Panc1 (cell line): ENCODE results near the gene NUDT3. TPM values are rescaled to one million over a fixed set of nuclear protein-coding genes. Genes with fewer than 3 reads are reported as not detected.

Experiments used
- ATAC-seq: fragments of 200-7000 bp; cut with Tn5 transposase; 2 replicates; pipeline ENCODE4 v1.9.1; 2020; ENCODE audit warnings: mild to moderate bottlenecking, moderate library complexity
- BruUV-seq: library from RNA; stranded (reverse); fragments of 400-500 nt; replicated peaks from 2 replicates; lab custom pipeline; 2021; lab: Mats Ljungman, UMichigan
- CTCF ChIA-PET: fragments of 300-600 bp; sonication (Branson Sonifier 250); formaldehyde crosslinking; loops from one replicate; lab custom pipeline; 2022; ENCODE audit warnings: antibody characterized with exemption; lab: Charles Lee
- POLR2A ChIA-PET: fragments of 300-600 bp; sonication (Branson Sonifier 250); formaldehyde crosslinking; loops from one replicate; lab custom pipeline; 2022; ENCODE audit warnings: antibody characterized with exemption; lab: Charles Lee
- DNase-seq: peaks from one replicate; pipeline ENCODE4 v3.0.0-alpha.2; 2010; ENCODE audit warnings: low read depth, low spot score
- H3K27ac ChIP-seq: 2 replicates; pipeline ENCODE4 v1.5.1; 2011; ENCODE audit warnings: mild to moderate bottlenecking, low read length, inconsistent platforms
- H3K27me3 ChIP-seq: fragments of 200-500 bp; sonication (Bioruptor generic); 2 replicates; pipeline ENCODE4 v1.6.0; 2014; ENCODE audit warnings: low read length, inconsistent platforms; ENCODE audit not compliant: control insufficient read depth, insufficient read depth
- H3K36me3 ChIP-seq: fragments of 200-500 bp; sonication (Bioruptor generic); 2 replicates; pipeline ENCODE4 v1.5.1; 2014; ENCODE audit warnings: inconsistent platforms, mild to moderate bottlenecking, low read length, moderate library complexity; ENCODE audit not compliant: control insufficient read depth, insufficient read depth
- H3K4me1 ChIP-seq: 2 replicates; pipeline ENCODE4 v1.5.1; 2011; ENCODE audit warnings: inconsistent platforms, mild to moderate bottlenecking, low read length, moderate library complexity; ENCODE audit not compliant: control insufficient read depth, insufficient read depth
- H3K4me3 ChIP-seq, 2 experiments: 2 replicates each; pipeline ENCODE4 v1.5.1; 2011 to 2012; ENCODE audit warnings: low read depth in 2 of 2, low read length in 2 of 2, mild to moderate bottlenecking in 2 of 2, inconsistent platforms in 1 of 2, moderate library complexity in 1 of 2
- H3K9me3 ChIP-seq: fragments of 200-500 bp; sonication (Bioruptor generic); 2 replicates; pipeline ENCODE4 v1.5.1; 2014; ENCODE audit warnings: low read depth, mild to moderate bottlenecking, inconsistent platforms, low read length, moderate library complexity; ENCODE audit not compliant: control insufficient read depth, insufficient read depth
- POLR2AphosphoS5 ChIP-seq: IDR thresholded peaks from 2 replicates; pipeline ENCODE4 v1.6.1; 2012; ENCODE audit warnings: mild to moderate bottlenecking, low read depth, low read length, moderate library complexity
- REST ChIP-seq, 2 experiments: IDR thresholded peaks; 2 replicates each; pipeline ENCODE4 v1.6.1; 2011 to 2012; ENCODE audit warnings: low read depth in 2 of 2, control low read depth in 1 of 2, low read length in 1 of 2, mild to moderate bottlenecking in 1 of 2, moderate library complexity in 1 of 2; ENCODE audit not compliant: insufficient read depth in 1 of 2
- SIN3A ChIP-seq: IDR thresholded peaks from 2 replicates; pipeline ENCODE4 v1.6.1; 2012; ENCODE audit warnings: low read depth, mild to moderate bottlenecking, low read length, moderate library complexity, borderline replicate concordance; ENCODE audit not compliant: insufficient read depth
- TCF7L2 ChIP-seq: IDR thresholded peaks from 2 replicates; pipeline ENCODE4 v1.6.1; 2011; ENCODE audit warnings: mild to moderate bottlenecking, low read depth, low read length, inconsistent platforms
- in situ Hi-C: cut with HindIII; loops from 2 replicates; pipeline ENCODE4 v1.10.0; 2016; ENCODE audit warnings: low sequenced_read_pairs, low pct_unique_long_range_greater_than_20kb
- intact Hi-C: fragments of 100-400 bp; cut with micrococcal nuclease; formaldehyde crosslinking; loops from one replicate; pipeline ENCODE4 v1.10.0; 2022; ENCODE audit not compliant: unreplicated experiment
- total RNA-seq: library from RNA; stranded (reverse); gene quantifications from one replicate; pipeline ENCODE4 v1.2.1, GENCODE V29; 2021; ENCODE audit not compliant: unreplicated experiment
- TF ChIP-seq, protein P1 (sequence below): fragments of 450-650 bp; IDR thresholded peaks from 2 replicates; pipeline ENCODE4 v1.5.1; 2017; ENCODE audit warnings: mild to moderate bottlenecking

The NUDT3 gene
- total RNA-seq, 1 experiment from 2014 or later: 25.9 TPM

- Histone ChIP-seq H3K4me3 (no peak overlapping the region), H3K27me3 (no peaks in the 10 kb centered on the region), H3K9me3 (no peaks in the 10 kb centered on the region), H3K36me3 (no peaks in the 10 kb centered on the region), H3K4me1 (peaks cover 13% of the 10 kb centered on the region), H3K27ac (no peak overlapping the region)
- CTCF ChIA-PET: no interaction called here
- TF ChIP-seq TCF7L2 (no peak), POLR2AphosphoS5 (no peak), REST (IDR thresholded peaks at IDR 0.05; ENCODE audit: insufficient read depth in 1 of 2, low read depth in 2 of 2, low read length in 1 of 2) (no peak), SIN3A (no peak)
- TF ChIP-seq, protein P1, sequence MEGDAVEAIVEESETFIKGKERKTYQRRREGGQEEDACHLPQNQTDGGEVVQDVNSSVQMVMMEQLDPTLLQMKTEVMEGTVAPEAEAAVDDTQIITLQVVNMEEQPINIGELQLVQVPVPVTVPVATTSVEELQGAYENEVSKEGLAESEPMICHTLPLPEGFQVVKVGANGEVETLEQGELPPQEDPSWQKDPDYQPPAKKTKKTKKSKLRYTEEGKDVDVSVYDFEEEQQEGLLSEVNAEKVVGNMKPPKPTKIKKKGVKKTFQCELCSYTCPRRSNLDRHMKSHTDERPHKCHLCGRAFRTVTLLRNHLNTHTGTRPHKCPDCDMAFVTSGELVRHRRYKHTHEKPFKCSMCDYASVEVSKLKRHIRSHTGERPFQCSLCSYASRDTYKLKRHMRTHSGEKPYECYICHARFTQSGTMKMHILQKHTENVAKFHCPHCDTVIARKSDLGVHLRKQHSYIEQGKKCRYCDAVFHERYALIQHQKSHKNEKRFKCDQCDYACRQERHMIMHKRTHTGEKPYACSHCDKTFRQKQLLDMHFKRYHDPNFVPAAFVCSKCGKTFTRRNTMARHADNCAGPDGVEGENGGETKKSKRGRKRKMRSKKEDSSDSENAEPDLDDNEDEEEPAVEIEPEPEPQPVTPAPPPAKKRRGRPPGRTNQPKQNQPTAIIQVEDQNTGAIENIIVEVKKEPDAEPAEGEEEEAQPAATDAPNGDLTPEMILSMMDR: no peak
- intact Hi-C loops (no loop called here), in situ Hi-C loops (no loop called here)
- BruUV-seq: no TSS peak
- no peak for ATAC-seq
- DNase-seq: no peak
- POLR2A ChIA-PET: no interaction called here
These were observed 11.4 kb downstream of the NUDT3 start for GRCh38 chr6:34381081-34381480.

DNA sequence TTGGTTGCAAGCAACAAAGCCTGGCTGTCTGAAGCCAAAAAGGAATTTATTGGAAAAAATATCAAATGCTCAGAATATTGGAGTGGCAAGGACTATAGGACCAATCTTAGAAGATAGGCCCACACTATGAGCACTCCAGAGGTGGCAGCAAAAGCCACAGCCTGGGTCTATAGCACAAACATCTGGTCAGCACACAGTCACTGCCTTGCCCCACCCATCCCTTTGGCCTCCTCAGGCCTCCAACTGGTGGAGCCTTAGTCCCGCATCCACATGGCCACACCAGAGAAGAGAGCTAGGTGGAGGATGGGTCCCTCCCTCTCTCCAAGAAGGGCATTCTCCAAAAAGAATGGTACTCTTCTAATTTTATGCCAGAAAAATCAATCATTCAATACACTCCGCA, 14.0 kb downstream of the NUDT3 start:
- no TSS peak for BruUV-seq
- ATAC-seq (peak; percentile 65; the same call in 1 of the 2 replicates), DNase-seq (no peak)
- H3K36me3 ChIP-seq: no peaks in the 10 kb centered on the region
- peaks cover under 1% of the 10 kb centered on the region; the same call in 1 of the 2 replicates for H3K4me1 ChIP-seq
- no peaks in the 10 kb centered on the region for H3K27me3 ChIP-seq
- no peak overlapping the region for H3K4me3 ChIP-seq
- ChIA-PET POLR2A (no interaction called here), CTCF (no interaction called here)
- intact Hi-C loops: no loop called here
- H3K9me3 ChIP-seq: no peaks in the 10 kb centered on the region
- no peak overlapping the region for H3K27ac ChIP-seq
- in situ Hi-C loops: no loop called here
- no peak for TF ChIP-seq POLR2AphosphoS5
- TF ChIP-seq, protein P1: no peak
- no peak for TF ChIP-seq TCF7L2
- no peak for TF ChIP-seq REST (IDR thresholded peaks at IDR 0.05; ENCODE audit: insufficient read depth in 1 of 2, low read depth in 2 of 2, low read length in 1 of 2)
- no peak for TF ChIP-seq SIN3A
